Sigmoid colon (tissue), 4 donors: ENCODE measurements around the gene STX3.
"Not testable (repeated sequence)": the region's sequence is repeated elsewhere in the genome, so short reads cannot be mapped to it uniquely, and the experiment has no call there.

Source experiments
- CTCF ChIP-seq, 4 experiments: fragments of 450-650 bp in 3 of 4; fragments of 200-600 bp in 1 of 4; IDR thresholded peaks; one replicate each; pipeline ENCODE4 v1.5.1; 2016 to 2019; ENCODE audit warnings: antibody characterized with exemption in 4 of 4, mild to moderate bottlenecking in 3 of 4, moderate library complexity in 2 of 4
- POLR2AphosphoS5 ChIP-seq, 4 donors: sonication (generic); formaldehyde crosslinking; IDR thresholded peaks; one replicate each; pipeline ENCODE4 v1.6.1; 2017; ENCODE audit warnings: antibody characterized with exemption in 4 of 4

GRCh38 chr11:59816434-59816833, 61.3 kb downstream of the STX3 start:
- TF ChIP-seq CTCF, POLR2AphosphoS5 (IDR thresholded peaks at IDR 0.05): not testable (repeated sequence)
